Left ventricle myocardium inferior (tissue), 1 donor: ENCODE data around the gene DDIT3. TPM values are rescaled to one million over a fixed set of nuclear protein-coding genes. Genes with fewer than 3 reads are reported as not detected.

Source experiments
- DNase-seq: peaks from one replicate; pipeline ENCODE4 v3.0.0-alpha.2; 2020
- H3K27ac ChIP-seq: fragments of 200-600 bp; replicated peaks from 2 replicates; pipeline ENCODE4 v1.8.0; 2021
- H3K27me3 ChIP-seq: fragments of 200-600 bp; 2 replicates; pipeline ENCODE4 v1.8.0; 2021; ENCODE audit warnings: low read depth
- H3K36me3 ChIP-seq: fragments of 200-600 bp; 2 replicates; pipeline ENCODE4 v1.8.0; 2021
- H3K4me1 ChIP-seq: fragments of 200-600 bp; 2 replicates; pipeline ENCODE4 v1.8.0; 2021
- H3K4me3 ChIP-seq: fragments of 200-600 bp; 2 replicates; pipeline ENCODE4 v1.8.0; 2021; ENCODE audit warnings: mild to moderate bottlenecking, moderate library complexity
- H3K9me3 ChIP-seq: fragments of 200-600 bp; replicated peaks from 2 replicates; pipeline ENCODE4 v1.8.0; 2021
- intact Hi-C: fragments of 100-400 bp; cut with micrococcal nuclease; formaldehyde crosslinking; loops from one replicate; pipeline ENCODE4 v1.11.0; 2022
- total RNA-seq: library from RNA; stranded (reverse); fragmentation: NEBNext Ultra II Directional; extraction: Animal tissue kit (Norgen Biotek cat#: 25700); gene quantifications from one replicate; pipeline ENCODE4 v1.2.1, GENCODE V29; 2021
- TF ChIP-seq, protein P1 (sequence below): fragments of 200-600 bp; IDR thresholded peaks from 2 replicates; pipeline ENCODE4 v1.8.0; 2021; ENCODE audit warnings: antibody characterized with exemption, mild to moderate bottlenecking, borderline replicate concordance
- donor health status: DM: no; HTN: yes; CAD: no; lungs with severe emphysema.

DDIT3 gene
- total RNA-seq, 1 donor from 2014 or later = 20.4 TPM

DNA sequence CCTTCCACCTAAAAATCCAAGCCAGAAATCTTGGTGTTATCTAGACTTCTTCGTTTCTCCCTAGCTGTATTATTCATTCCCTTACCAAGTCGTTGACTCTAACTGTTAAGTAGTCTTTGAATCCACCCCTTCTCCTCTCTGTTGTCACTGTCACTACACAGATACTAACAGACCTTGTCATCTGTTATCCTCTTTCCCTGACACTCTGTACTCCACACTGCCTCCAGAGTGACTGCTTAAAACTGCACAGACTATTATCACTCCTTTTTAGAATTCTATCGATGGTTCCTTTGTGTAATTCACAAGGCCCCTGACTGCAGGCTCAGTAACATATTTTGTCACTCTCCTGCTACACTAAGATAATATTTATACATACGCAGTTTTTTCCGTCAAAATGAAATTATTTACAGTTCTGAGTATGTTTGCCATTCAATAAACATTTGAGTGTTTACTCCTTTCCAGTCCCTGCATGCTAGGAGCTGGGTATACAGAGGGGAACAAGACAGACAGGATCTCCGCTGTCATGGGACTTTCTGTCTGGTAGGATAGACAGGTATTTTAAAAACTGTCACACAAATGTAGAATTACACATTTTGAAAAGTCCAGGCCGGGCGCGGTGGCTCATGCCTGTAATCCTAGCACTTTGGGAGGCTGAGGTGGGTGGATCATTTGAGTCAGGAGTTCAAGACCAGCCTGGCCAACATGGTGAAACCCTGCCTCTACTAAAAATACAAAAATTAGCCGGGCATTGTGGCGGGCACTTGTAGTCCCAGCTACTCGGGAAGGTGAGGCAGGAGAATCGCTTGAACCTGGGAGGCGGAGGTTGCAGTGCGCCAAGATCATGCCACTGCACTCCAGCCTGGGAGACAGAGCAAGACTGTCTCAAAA, 28.7 kb downstream of the DDIT3 start:
- DNase-seq = no peak
- H3K27ac ChIP-seq = no peak overlapping the region

GRCh38 chr12:57490126-57490525, 30.2 kb downstream of the DDIT3 start:
- intact Hi-C loops = no loop called here
- Histone ChIP-seq H3K27ac (no peak overlapping the region), H3K27me3 (no peaks in the 10 kb centered on the region), H3K9me3 (no peaks in the 10 kb centered on the region), H3K4me3 (no peak overlapping the region), H3K36me3 (peaks cover 46% of the 10 kb centered on the region), H3K4me1 (peaks cover 25% of the 10 kb centered on the region)
- TF ChIP-seq, protein P1, sequence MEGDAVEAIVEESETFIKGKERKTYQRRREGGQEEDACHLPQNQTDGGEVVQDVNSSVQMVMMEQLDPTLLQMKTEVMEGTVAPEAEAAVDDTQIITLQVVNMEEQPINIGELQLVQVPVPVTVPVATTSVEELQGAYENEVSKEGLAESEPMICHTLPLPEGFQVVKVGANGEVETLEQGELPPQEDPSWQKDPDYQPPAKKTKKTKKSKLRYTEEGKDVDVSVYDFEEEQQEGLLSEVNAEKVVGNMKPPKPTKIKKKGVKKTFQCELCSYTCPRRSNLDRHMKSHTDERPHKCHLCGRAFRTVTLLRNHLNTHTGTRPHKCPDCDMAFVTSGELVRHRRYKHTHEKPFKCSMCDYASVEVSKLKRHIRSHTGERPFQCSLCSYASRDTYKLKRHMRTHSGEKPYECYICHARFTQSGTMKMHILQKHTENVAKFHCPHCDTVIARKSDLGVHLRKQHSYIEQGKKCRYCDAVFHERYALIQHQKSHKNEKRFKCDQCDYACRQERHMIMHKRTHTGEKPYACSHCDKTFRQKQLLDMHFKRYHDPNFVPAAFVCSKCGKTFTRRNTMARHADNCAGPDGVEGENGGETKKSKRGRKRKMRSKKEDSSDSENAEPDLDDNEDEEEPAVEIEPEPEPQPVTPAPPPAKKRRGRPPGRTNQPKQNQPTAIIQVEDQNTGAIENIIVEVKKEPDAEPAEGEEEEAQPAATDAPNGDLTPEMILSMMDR = no peak
- no peak for DNase-seq

More for the DNA sequence above, 28.7 kb downstream of the DDIT3 start:
- H3K4me3 ChIP-seq = no peak overlapping the region
- intact Hi-C loops = no loop called here
- H3K4me1 ChIP-seq = peaks cover 25% of the 10 kb centered on the region
- H3K36me3 ChIP-seq = peaks cover 58% of the 10 kb centered on the region
- no peaks in the 10 kb centered on the region for H3K9me3 ChIP-seq
- no peaks in the 10 kb centered on the region for H3K27me3 ChIP-seq
- TF ChIP-seq, protein P1 = no peak

DNA sequence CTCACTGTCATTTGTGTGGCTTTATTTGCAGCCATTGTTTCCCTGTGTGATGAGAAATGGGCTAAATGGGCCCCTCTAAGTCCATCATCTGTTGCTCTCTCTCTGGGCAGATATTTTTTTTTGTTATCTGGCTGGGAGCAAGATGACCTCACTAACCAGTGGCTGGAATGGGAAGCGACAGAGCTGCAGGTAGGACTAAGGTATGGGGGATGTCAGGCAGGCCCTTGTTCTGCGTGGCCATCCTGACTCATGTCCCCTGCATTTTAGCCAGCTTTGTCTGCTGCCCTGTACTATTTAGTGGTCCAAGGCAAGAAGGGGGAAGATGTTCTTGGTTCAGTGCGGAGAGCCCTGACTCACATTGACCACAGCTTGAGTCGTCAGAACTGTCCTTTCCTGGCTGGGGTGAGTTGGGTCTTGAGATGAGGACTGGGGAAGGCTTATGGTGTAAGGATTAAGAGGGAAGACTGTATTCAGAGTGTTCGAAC, 31.1 kb downstream of the DDIT3 start:
- DNase-seq = no peak
- peaks cover 25% of the 10 kb centered on the region for H3K4me1 ChIP-seq
- H3K27ac ChIP-seq = no peak overlapping the region
- peak overlapping the region; percentile 98 for H3K4me3 ChIP-seq
- H3K27me3 ChIP-seq = no peaks in the 10 kb centered on the region
- intact Hi-C loops = no loop called here
- H3K36me3 ChIP-seq = peaks cover 46% of the 10 kb centered on the region
- H3K9me3 ChIP-seq = no peaks in the 10 kb centered on the region
- TF ChIP-seq, protein P1 = no peak

- no peaks in the 10 kb centered on the region for H3K27me3 ChIP-seq
- no peaks in the 10 kb centered on the region for H3K9me3 ChIP-seq
- DNase-seq = no peak
- TF ChIP-seq, protein P1 = no peak
- peak overlapping the region; percentile 78 for H3K27ac ChIP-seq
- peaks cover 25% of the 10 kb centered on the region for H3K4me1 ChIP-seq
- peaks cover 42% of the 10 kb centered on the region for H3K36me3 ChIP-seq
- peak overlapping the region; percentile 98 for H3K4me3 ChIP-seq
- intact Hi-C loops = no loop called here
Observed at GRCh38 chr12:57488402-57489156, 31.7 kb downstream of the DDIT3 start.

GRCh38 chr12:57487597-57488401, 32.5 kb downstream of the DDIT3 start, which contains the start of gene MARS1:
MARS1 (plus strand) TSS chr12:57488068; CDS start chr12:57488091, 23 bp downstream.
- H3K36me3 ChIP-seq = peaks cover 40% of the 10 kb centered on the region

More at GRCh38 chr12:57487597-57488401, 32.5 kb downstream of the DDIT3 start, which contains the start of gene MARS1:
- DNase-seq = peak; percentile 93
- peaks cover 5% of the 10 kb centered on the region for H3K27me3 ChIP-seq
- TF ChIP-seq, protein P1 = no peak
- peaks cover 25% of the 10 kb centered on the region for H3K4me1 ChIP-seq
- H3K27ac ChIP-seq = peak within 1 kb of the TSS; percentile 78
- H3K9me3 ChIP-seq = no peaks in the 10 kb centered on the region
- H3K4me3 ChIP-seq = peak within 1 kb of the TSS; percentile 98
- intact Hi-C loops = no loop called here
